ENCODE measurements around the gene RETREG1. TPM values are rescaled to one million over a fixed set of nuclear protein-coding genes. Genes with fewer than 3 reads are reported as not detected.

The RETREG1 gene
- total RNA-seq, 1 experiment from 2014 or later = 5.1 TPM

DNA sequence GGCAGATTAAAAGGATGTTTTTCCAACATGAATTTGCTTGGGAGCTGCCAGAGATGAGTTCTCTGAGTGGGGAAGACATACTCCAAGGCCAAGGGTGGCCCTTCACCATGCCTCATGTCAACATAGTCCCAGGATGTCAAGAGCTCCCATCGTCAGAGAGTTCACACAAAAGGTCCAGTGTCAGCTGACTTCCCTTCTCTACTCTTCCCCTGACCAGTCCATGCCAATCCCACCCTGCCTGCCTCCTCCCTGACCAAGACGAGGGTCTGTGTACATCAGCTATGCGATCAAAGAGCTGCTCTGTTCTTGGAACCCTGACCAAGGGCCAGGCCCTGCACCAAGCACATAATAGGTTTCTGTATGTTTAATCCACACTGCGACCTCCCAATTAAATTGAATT, 80.0 kb downstream of the RETREG1 start:
- H3K9me3 ChIP-seq (ENCODE audit: low read depth, low read length, poor library complexity, severe bottlenecking) = no peaks in the 10 kb centered on the region
- H3K4me1 ChIP-seq (ENCODE audit: insufficient read depth, low read length, poor library complexity, severe bottlenecking) = no peaks in the 10 kb centered on the region
- CTCF ChIA-PET = no interaction called here
- intact Hi-C loops (cut with micrococcal nuclease; ENCODE audit: unreplicated experiment) = no loop called here
- BruUV-seq (replicated peaks) = no TSS peak
- no peak overlapping the region for H3K27ac ChIP-seq (ENCODE audit: low read depth, low read length, poor library complexity, severe bottlenecking)
- POLR2A ChIA-PET (ENCODE audit: low non-redundant PET) = no interaction called here
- no peaks in the 10 kb centered on the region for H3K36me3 ChIP-seq (ENCODE audit: insufficient read depth, low read length, poor library complexity, severe bottlenecking)
- H3K4me3 ChIP-seq (ENCODE audit: low read depth, low read length, poor library complexity, severe bottlenecking) = no peak overlapping the region
- TF ChIP-seq, protein P1, sequence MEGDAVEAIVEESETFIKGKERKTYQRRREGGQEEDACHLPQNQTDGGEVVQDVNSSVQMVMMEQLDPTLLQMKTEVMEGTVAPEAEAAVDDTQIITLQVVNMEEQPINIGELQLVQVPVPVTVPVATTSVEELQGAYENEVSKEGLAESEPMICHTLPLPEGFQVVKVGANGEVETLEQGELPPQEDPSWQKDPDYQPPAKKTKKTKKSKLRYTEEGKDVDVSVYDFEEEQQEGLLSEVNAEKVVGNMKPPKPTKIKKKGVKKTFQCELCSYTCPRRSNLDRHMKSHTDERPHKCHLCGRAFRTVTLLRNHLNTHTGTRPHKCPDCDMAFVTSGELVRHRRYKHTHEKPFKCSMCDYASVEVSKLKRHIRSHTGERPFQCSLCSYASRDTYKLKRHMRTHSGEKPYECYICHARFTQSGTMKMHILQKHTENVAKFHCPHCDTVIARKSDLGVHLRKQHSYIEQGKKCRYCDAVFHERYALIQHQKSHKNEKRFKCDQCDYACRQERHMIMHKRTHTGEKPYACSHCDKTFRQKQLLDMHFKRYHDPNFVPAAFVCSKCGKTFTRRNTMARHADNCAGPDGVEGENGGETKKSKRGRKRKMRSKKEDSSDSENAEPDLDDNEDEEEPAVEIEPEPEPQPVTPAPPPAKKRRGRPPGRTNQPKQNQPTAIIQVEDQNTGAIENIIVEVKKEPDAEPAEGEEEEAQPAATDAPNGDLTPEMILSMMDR (conservative IDR thresholded peaks at IDR 0.05; ENCODE audit: low read depth, low read length) = no peak
- no peak for TF ChIP-seq EZH2 (IDR thresholded peaks at IDR 0.05; ENCODE audit: borderline replicate concordance, low read depth, low read length, poor library complexity, severe bottlenecking)
- no peak for DNase-seq (ENCODE audit: low spot score)
- H3K27me3 ChIP-seq (replicated peaks; ENCODE audit: insufficient read depth, low read depth, low read length, poor library complexity) = no peaks in the 10 kb centered on the region

DNA sequence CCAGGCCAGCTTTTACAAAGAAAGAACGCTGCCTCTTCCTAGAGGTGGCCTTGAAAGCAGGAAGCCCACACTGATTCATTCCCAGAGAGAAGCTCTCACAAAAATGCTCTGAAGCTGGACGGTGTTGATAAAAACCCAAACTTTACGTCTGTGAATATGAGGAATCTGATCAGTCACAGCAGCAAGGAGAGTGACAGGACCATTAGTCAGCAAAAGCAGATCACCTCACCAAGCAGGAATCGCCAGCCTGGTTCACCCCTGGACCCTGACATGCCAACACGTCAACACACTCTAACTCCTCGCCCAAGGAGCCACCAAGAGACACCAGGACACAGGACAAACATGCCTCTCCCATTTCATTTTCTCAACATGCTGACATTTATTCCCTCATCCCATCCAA, 80.6 kb downstream of the RETREG1 start:
- ChIA-PET CTCF (no interaction called here), POLR2A (ENCODE audit: low non-redundant PET) (no interaction called here)
- Histone ChIP-seq H3K36me3 (ENCODE audit: insufficient read depth, low read length, poor library complexity, severe bottlenecking) (no peaks in the 10 kb centered on the region), H3K9me3 (ENCODE audit: low read depth, low read length, poor library complexity, severe bottlenecking) (no peaks in the 10 kb centered on the region), H3K27ac (ENCODE audit: low read depth, low read length, poor library complexity, severe bottlenecking) (no peak overlapping the region), H3K4me1 (ENCODE audit: insufficient read depth, low read length, poor library complexity, severe bottlenecking) (no peaks in the 10 kb centered on the region), H3K4me3 (ENCODE audit: low read depth, low read length, poor library complexity, severe bottlenecking) (no peak overlapping the region), H3K27me3 (replicated peaks; ENCODE audit: insufficient read depth, low read depth, low read length, poor library complexity) (no peaks in the 10 kb centered on the region)
- BruUV-seq (replicated peaks) = no TSS peak
- TF ChIP-seq, protein P1 (conservative IDR thresholded peaks at IDR 0.05; ENCODE audit: low read depth, low read length) = no peak
- no peak for TF ChIP-seq EZH2 (IDR thresholded peaks at IDR 0.05; ENCODE audit: borderline replicate concordance, low read depth, low read length, poor library complexity, severe bottlenecking)
- DNase-seq (ENCODE audit: low spot score) = no peak
- intact Hi-C loops (cut with micrococcal nuclease; ENCODE audit: unreplicated experiment) = no loop called here

DNA sequence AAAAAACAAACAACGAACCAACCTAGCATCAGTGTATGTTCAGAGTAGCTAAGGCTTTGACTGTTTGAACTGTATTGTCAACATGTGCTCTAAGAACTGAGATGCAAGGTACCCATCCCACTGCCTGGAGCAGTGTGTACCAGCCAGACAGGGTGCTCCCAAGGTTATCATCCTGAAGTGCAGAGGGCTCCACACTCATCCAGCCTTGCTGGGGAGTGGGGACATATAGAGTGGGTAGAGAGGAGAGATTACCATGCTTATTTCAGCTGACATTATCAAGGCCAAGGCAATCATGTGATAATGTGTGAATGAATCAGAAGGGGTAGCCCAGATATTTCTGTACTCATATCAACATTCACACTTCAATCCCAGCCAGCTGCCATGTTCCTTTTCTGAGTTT, 82.5 kb downstream of the RETREG1 start:
- Histone ChIP-seq H3K4me3 (ENCODE audit: low read depth, low read length, poor library complexity, severe bottlenecking) (no peak overlapping the region), H3K9me3 (ENCODE audit: low read depth, low read length, poor library complexity, severe bottlenecking) (no peaks in the 10 kb centered on the region), H3K27ac (ENCODE audit: low read depth, low read length, poor library complexity, severe bottlenecking) (no peak overlapping the region), H3K36me3 (ENCODE audit: insufficient read depth, low read length, poor library complexity, severe bottlenecking) (no peaks in the 10 kb centered on the region), H3K4me1 (ENCODE audit: insufficient read depth, low read length, poor library complexity, severe bottlenecking) (no peaks in the 10 kb centered on the region), H3K27me3 (replicated peaks; ENCODE audit: insufficient read depth, low read depth, low read length, poor library complexity) (no peaks in the 10 kb centered on the region)
- CTCF ChIA-PET = no interaction called here
- intact Hi-C loops (cut with micrococcal nuclease; ENCODE audit: unreplicated experiment) = no loop called here
- TF ChIP-seq, protein P1 (conservative IDR thresholded peaks at IDR 0.05; ENCODE audit: low read depth, low read length) = no peak
- TF ChIP-seq EZH2 (IDR thresholded peaks at IDR 0.05; ENCODE audit: borderline replicate concordance, low read depth, low read length, poor library complexity, severe bottlenecking) = no peak
- no peak for DNase-seq (ENCODE audit: low spot score)
- BruUV-seq (replicated peaks) = no TSS peak
- POLR2A ChIA-PET (ENCODE audit: low non-redundant PET) = no interaction called here
